ENCODE data around the gene LACTB. TPM values are rescaled to one million over a fixed set of nuclear protein-coding genes. Genes with fewer than 3 reads are reported as not detected.

LACTB gene
- total RNA-seq, 1 donor, result 26.1 TPM

GRCh38 chr15:63122002-63122875, 578 bp downstream of the LACTB start:
- peak; percentile 72 for DNase-seq (ENCODE audit: low read depth)
- no peak for TF ChIP-seq CTCF (IDR thresholded peaks at IDR 0.05; ENCODE audit: insufficient read depth, low read length)
- H3K4me3 ChIP-seq (ENCODE audit: low read depth, low read length), result peak overlapping the region; percentile 82

GRCh38 chr15:63124506-63124905, 2.8 kb downstream of the LACTB start:
- no peak for DNase-seq (ENCODE audit: low read depth)
- no peak overlapping the region for H3K4me3 ChIP-seq (ENCODE audit: low read depth, low read length)
- TF ChIP-seq CTCF (IDR thresholded peaks at IDR 0.05; ENCODE audit: insufficient read depth, low read length), result no peak

GRCh38 chr15:63126726-63127125, 5.1 kb downstream of the LACTB start:
- no peak for TF ChIP-seq CTCF (IDR thresholded peaks at IDR 0.05; ENCODE audit: insufficient read depth, low read length)
- no peak overlapping the region for H3K4me3 ChIP-seq (ENCODE audit: low read depth, low read length)
- no peak for DNase-seq (ENCODE audit: low read depth)

- peak; percentile 80 for DNase-seq (ENCODE audit: low read depth)
- H3K4me3 ChIP-seq (ENCODE audit: low read depth, low read length), result no peak overlapping the region
- TF ChIP-seq CTCF (IDR thresholded peaks at IDR 0.05; ENCODE audit: insufficient read depth, low read length), result no peak
Observed at GRCh38 chr15:63133786-63134185, 12.1 kb downstream of the LACTB start.

- TF ChIP-seq CTCF (IDR thresholded peaks at IDR 0.05; ENCODE audit: insufficient read depth, low read length), result no peak
- no peak for DNase-seq (ENCODE audit: low read depth)
- no peak overlapping the region for H3K4me3 ChIP-seq (ENCODE audit: low read depth, low read length)
Observed at GRCh38 chr15:63134245-63134985, 12.8 kb downstream of the LACTB start.

GRCh38 chr15:63135281-63135680, 13.6 kb downstream of the LACTB start:
- no peak overlapping the region for H3K4me3 ChIP-seq (ENCODE audit: low read depth, low read length)
- no peak for TF ChIP-seq CTCF (IDR thresholded peaks at IDR 0.05; ENCODE audit: insufficient read depth, low read length)

More at GRCh38 chr15:63135281-63135680, 13.6 kb downstream of the LACTB start:
- peak; percentile 72 for DNase-seq (ENCODE audit: low read depth)
